Cardiac ventricle fibroblast (primary cell): ENCODE data around the gene NPIPB8. TPM values are rescaled to one million over a fixed set of nuclear protein-coding genes. Genes with fewer than 3 reads are reported as not detected.

Source experiments
- total RNA-seq: library from RNA; depleted of rRNA; stranded (reverse); fragments of >200 nt; gene quantifications from 2 replicates; pipeline ENCODE4 v1.2.3, GENCODE V29; 2015

The NPIPB8 gene
- total RNA-seq = 0.06 TPM in 1 of 2 replicates, not detected in the other

GRCh38 chr16:28637765-28638164 lies at the start of gene NPIPB8:
Gene NPIPB8, plus strand, starts transcription at chr16:28638065. Its CDS starts 296 bp downstream, at chr16:28638361.

GRCh38 chr16:28596840-28597691 lies 40.8 kb upstream of the NPIPB8 start, which contains the start of gene SULT1A2:
Gene SULT1A2, minus strand, starts transcription at chr16:28597050. Its CDS starts 1,120 bp downstream, at chr16:28595930.

GRCh38 chr16:28609631-28610594 lies 28.0 kb upstream of the NPIPB8 start, which contains the start of gene SULT1A1:
Gene SULT1A1, minus strand, starts transcription at chr16:28610044. Its CDS starts 1,189 bp downstream, at chr16:28608855.

Other genes starting within 250 kb of the NPIPB8 start
- 192 and 243 TPM in 2 replicates for gene EIF3CL, start 234.2 kb upstream of the NPIPB8 start, total RNA-seq
- gene NPIPB7, start 165.7 kb upstream of the NPIPB8 start, total RNA-seq = not detected in 2 replicates
- gene CLN3, start 146.0 kb upstream of the NPIPB8 start, total RNA-seq = 14.1 and 19.2 TPM in 2 replicates
- not detected in 2 replicates for gene APOBR, start 143.4 kb upstream of the NPIPB8 start, total RNA-seq
- not detected in 2 replicates for gene IL27, start 131.2 kb upstream of the NPIPB8 start, total RNA-seq
- gene NUPR1, start 99.1 kb upstream of the NPIPB8 start, total RNA-seq = 40.7 and 57.5 TPM in 2 replicates
- 11.8 and 13.4 TPM in 2 replicates for gene SGF29, start 84.1 kb upstream of the NPIPB8 start, total RNA-seq
- gene SULT1A2, start 41.0 kb upstream of the NPIPB8 start, total RNA-seq = 2.7 and 3.1 TPM in 2 replicates
- gene SULT1A1, start 28.0 kb upstream of the NPIPB8 start, total RNA-seq = 28.6 and 35.3 TPM in 2 replicates
- 304 and 379 TPM in 2 replicates for gene EIF3C, start 73.4 kb downstream of the NPIPB8 start, total RNA-seq
- 1.0 TPM in 1 of 2 replicates, not detected in the other for gene NPIPB9, start 113.7 kb downstream of the NPIPB8 start, total RNA-seq
- gene ATXN2L, start 184.9 kb downstream of the NPIPB8 start, total RNA-seq = 51.1 and 69.8 TPM in 2 replicates
- 116 and 129 TPM in 2 replicates for gene TUFM, start 208.3 kb downstream of the NPIPB8 start, total RNA-seq
- gene SH2B1, start 225.8 kb downstream of the NPIPB8 start, total RNA-seq = 20.7 and 28.6 TPM in 2 replicates
- not detected in 2 replicates for gene ATP2A1, start 240.4 kb downstream of the NPIPB8 start, total RNA-seq